NCI-H2107 treated with DMSO at 0.1 percent for 48 hours (cell line): ENCODE results near the gene FNDC3B.
A peak's percentile ranks its signal among the peaks of the same experiment; 100 is the strongest.

Experiments
- DNase-seq: peaks from one replicate; lab custom pipeline; 2025; ENCODE audit not compliant: unreplicated experiment; lab: John Stamatoyannopoulos, UW

FNDC3B gene

GRCh38 chr3:172323894-172324610, 284.7 kb downstream of the FNDC3B start:
- no peak for DNase-seq

DNA sequence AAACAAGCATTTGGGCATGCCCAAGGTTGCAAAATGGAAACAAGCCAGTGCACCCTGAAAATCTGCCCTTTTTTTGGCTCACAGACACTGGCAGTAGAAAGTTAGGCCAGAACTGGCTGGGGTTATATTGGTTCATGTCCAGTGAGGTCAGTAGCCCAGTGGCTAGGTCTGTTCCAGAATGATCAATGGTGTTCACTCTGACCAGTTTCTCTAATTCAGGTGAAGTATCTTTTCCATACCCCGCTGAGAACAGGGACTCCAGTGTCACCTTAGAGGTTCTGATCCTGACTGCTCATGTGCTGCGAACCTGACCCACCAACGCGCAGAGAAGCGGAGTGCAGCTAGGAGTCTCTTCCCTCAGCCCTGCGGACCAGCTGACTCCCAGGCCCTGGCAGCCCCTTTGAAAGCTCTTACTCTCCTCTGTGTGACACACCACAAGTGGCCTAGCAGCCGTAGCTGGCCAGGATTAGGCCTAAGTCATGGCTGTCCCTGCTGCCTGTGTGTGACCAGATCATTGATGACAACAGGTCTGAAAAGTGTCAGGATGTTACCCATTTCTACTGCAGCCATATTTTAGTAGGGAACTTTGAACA, 285.3 kb downstream of the FNDC3B start:
- no peak for DNase-seq

GRCh38 chr3:172325461-172325860, 286.1 kb downstream of the FNDC3B start:
- no peak for DNase-seq

GRCh38 chr3:172326993-172327392, 287.6 kb downstream of the FNDC3B start:
- DNase-seq = no peak

- no peak for DNase-seq
These were observed 288.9 kb downstream of the FNDC3B start for GRCh38 chr3:172328282-172328681.

DNA sequence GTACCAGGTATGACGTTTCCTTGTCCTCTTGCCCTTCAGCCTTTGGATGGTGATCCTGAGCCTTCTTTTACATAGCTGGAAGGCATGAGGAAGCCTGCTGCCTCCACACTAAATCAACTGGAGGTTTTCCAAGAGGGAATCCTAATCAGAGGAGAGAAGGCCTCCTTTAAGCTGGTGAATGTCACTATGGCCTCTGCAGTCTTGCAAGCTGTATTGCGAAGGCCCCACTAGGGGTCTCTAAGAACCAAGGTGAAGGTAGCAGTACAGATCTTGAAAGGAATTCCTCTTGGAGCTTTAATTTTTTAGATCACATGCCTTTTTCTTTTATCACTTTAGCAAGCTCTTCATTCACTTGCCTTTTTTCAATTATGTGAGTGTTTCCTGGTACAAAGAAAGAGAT, 289.7 kb downstream of the FNDC3B start:
- DNase-seq = no peak

DNA sequence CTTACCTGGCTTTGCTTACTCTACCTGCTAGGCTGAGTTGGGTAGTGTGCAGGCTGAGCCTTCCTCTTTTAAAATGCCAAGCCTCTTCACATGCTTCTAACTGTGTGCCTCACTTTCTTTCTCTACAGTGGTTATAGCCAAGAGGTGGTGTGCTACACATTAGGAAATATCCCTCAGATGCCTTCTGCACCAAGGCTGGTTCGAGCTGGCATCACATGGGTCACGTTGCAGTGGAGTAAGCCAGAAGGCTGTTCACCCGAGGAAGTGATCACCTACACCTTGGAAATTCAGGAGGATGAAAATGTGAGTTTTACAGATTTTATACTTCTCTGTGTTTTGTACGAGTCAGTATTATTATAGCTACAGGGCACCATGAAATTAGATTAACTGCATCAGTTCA, 291.0 kb downstream of the FNDC3B start:
- no peak for DNase-seq

- DNase-seq = peak; percentile 72
These were observed 293.1 kb downstream of the FNDC3B start for GRCh38 chr3:172332256-172333041.

DNA sequence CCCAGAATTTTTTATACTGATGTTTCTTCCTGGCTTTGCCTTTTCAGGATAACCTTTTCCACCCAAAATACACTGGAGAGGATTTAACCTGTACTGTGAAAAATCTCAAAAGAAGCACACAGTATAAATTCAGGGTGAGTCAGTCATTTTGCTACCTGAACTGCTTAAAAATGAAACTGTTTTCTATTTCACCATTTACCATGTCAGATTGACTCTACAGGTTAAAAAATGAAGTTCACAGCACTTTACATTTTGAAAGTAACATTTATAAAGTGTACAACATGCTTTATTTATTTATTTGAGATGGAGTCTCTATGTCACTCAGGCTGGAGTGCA, 293.6 kb downstream of the FNDC3B start:
- no peak for DNase-seq

GRCh38 chr3:172333692-172334457, 294.5 kb downstream of the FNDC3B start:
- DNase-seq = no peak

- DNase-seq = no peak
These were observed 295.4 kb downstream of the FNDC3B start for GRCh38 chr3:172334671-172335207.

DNA sequence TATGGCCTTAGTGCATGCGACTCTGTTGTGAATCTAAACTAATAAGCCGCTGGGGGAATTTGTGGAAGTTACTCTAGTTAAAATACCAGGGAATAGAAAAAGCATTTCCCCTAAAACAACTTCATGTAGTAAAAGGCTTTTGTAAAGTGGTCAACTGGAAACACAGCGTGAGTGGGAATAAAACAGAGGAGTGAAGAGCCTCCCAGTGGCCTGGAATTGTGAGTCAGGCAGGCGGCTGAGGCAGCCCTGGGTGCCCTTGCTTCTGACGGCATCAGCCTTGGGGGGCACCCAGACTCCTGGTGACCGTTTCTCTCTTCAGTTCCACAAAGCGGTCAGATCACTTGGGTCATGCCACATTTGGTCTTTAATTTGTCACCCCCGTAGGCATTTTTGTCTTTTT, 300.5 kb downstream of the FNDC3B start:
- no peak for DNase-seq

DNA sequence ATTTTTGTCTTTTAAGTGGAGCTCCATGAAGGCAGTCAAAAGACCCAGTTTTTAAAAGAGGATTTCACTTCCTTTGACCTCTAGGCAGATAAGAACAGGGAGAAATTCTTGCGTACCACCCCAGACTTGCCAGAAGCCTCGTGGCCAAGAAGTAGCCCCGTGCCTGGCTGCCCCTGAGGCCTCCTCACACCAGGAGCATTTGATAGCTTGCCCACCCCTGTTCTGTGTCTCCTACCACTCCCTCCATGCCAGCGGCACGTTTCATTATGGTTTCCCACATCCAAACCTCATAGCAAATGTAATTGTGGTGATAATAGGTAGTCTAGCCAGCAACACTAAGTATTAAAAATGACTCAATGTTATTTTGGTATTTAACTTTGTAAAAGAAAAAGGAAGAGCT, 301.2 kb downstream of the FNDC3B start:
- DNase-seq = no peak

DNA sequence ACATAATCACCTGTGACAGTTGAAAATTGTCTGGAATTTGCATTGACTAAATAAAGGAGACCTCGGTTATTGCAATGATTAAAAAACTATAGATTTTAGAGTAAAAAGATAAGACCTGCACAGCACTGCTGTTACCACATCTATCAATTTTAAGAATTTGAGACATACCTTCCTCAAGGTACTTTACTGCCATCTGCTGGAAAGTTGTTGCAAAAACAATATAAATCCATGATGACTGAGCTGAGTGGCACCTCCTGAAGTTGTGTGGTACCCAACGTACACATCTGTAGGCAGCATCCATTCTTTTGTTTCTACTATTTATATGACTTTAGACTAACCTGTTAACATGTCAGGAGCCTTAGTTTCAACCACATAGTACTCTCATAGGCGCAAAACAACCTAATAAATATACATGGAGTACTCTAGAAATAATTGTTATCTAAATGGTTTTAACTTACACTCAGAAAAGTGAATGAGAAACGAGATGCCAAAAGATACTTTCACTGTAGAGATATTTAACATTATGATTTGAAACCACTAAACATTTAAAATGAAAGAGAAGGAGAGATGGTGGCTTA, 302.2 kb downstream of the FNDC3B start:
- peak; percentile 66 for DNase-seq

GRCh38 chr3:172342097-172342659, 302.8 kb downstream of the FNDC3B start:
- no peak for DNase-seq

DNA sequence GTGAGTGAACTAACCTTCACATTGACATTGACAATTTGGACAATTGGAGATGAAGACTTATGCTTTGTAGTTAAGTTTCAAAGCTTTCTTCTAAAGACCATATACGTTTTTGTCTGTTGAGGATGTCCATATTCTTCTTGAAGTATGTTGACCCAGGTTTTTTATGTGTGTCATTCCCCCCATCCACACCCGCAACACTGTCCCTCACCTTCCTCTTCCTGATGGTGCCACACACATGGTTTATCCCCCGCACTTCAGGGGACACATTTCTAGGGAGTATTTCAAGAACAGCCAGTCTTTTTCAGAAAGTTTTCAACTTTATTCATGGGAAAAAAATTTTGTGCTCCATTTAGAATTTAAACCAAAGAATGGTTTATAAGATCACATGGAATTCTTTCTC, 303.7 kb downstream of the FNDC3B start:
- DNase-seq = no peak

- no peak for DNase-seq
These were observed 304.6 kb downstream of the FNDC3B start for GRCh38 chr3:172343979-172344378.

DNA sequence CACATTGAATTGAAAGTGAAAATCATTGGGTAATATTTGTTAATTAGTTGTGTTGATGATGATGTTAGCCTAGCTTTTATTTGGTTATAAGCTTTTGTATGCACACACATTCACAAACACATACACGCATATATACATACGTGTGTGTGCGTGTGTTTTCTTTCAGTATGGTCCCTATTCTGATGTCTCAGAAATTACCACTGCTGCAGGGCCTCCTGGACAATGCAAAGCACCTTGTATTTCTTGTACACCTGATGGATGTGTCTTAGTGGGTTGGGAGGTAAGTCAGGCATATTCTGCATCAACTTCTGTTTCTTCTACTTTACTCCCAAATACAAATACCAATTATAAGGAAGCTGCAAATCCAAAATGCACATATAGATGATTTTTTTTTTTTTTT, 306.8 kb downstream of the FNDC3B start:
- DNase-seq = no peak

- no peak for DNase-seq
These were observed 308.7 kb downstream of the FNDC3B start for GRCh38 chr3:172347895-172348679.
